Ramos (cell line): ENCODE data around the gene ZBTB46.
"Not testable (repeated sequence)": the region's sequence is repeated elsewhere in the genome, so short reads cannot be mapped to it uniquely, and the experiment has no call there.

Experiments used
- in situ Hi-C: fragments of 300-500 bp; cut with MboI; formaldehyde crosslinking; loops from one replicate; pipeline ENCODE4 v1.14.3; 2022; ENCODE audit warnings: low sequenced_read_pairs; ENCODE audit not compliant: unreplicated experiment

Gene ZBTB46

DNA sequence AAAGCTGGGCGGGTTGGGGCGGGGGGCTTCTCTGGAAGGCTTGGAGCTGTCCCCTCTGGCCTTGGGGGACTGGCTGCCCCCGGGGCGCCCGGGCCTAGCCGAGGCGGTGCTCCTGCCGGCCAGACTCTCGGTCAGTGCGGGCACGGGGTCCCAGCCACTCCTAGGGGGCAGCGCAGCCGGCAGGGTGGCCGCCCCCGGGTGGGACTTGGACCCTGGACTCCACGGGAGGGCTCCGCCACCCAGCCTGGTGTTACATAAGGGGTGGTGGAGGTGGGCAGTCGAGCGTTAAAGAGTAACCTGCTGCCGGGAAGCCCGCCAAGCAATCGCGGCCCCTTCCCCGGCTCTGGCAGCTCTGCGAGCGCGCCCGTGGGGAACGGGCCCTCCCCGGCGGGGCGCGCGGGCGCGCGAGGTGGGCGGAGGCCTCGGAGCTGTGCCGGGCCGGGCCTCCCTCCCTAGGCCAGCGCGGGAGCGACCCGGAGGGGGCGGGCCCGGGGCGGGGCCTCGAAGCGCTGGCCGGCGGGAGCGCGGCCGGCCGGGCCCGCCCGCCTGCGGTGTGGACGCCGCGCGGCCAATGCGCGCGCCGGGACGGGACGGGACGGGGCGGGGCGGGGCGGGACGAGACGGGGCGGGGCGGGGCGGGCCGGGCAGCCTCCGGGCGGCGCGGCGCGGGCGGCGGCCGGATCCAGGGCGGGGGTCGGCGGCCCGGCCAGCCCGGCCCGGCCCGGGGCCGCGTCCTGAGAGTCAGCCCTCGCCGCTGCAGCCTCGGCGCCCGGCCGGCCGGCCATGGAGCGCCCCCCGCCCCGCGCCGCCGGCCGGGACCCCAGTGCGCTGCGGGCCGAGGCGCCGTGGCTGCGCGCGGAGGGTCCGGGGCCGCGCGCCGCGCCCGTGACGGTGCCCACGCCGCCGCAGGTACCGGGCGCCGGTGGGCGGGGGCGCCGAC, 91.7 kb downstream of the ZBTB46 start, which contains the start of gene SLC2A4RG:
SLC2A4RG (plus strand) TSS at position 647 of the 940 bp plus-strand sequence; CDS start at position 784, 137 bp downstream.
- in situ Hi-C loops = no loop called here

DNA sequence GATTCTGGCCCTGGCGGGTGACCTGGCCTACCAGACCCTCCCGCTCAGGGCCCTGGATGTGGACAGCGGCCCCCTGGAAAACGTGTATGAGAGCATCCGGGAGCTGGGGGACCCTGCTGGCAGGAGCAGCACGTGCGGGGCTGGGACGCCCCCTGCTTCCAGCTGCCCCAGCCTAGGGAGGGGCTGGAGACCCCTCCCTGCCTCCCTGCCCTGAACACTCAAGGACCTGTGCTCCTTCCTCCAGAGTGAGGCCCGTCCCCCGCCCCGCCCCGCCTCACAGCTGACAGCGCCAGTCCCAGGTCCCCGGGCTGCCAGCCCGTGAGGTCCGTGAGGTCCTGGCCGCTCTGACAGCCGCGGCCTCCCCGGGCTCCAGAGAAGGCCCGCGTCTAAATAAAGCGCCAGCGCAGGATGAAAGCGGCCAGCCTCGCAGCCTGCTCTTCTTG, 92.4 kb downstream of the ZBTB46 start:
- in situ Hi-C loops = no loop called here

DNA sequence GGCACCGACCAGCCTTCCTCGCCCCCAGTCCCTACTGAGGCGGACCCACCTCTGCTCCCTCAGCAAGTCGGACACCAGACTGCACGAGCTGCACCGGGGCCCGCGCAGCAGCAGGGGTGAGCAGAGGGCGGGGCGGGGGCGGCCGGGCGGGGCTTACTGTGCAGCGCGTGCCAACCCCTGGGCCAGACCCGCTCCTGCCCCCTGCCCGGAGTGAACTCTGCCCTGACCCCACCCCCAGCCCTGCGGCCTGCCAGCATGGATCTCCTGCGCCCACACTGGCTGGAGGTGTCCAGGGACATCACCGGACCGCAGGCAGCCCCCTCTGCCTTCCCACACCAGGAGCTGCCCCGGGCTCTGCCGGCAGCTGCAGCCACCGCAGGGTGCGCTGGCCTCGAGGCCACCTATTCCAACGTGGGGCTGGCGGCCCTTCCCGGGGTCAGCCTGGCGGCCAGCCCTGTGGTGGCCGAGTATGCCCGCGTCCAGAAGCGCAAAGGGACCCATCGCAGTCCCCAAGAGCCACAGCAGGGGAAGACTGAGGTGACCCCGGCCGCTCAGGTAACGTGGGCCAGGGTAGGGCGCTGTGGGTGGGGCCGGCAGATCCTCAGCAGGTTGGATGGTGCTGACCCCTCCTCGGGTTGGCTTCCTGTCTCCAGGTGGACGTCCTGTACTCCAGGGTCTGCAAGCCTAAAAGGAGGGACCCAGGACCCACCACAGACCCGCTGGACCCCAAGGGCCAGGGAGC, 92.9 kb downstream of the ZBTB46 start:
- in situ Hi-C loops = no loop called here

DNA sequence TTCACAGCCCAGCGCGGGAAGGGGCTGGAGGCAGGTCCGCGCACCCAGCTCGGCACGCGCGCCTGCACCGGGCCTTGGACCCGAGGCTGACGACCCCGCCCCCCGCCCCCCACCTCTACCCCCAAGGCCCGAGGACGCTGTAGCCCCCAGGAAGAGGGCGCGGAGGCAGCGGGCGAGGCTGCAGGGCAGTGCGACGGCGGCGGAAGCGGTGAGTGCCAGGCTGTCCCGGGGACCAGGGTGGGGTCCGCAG, 93.4 kb downstream of the ZBTB46 start:
- in situ Hi-C loops = no loop called here

DNA sequence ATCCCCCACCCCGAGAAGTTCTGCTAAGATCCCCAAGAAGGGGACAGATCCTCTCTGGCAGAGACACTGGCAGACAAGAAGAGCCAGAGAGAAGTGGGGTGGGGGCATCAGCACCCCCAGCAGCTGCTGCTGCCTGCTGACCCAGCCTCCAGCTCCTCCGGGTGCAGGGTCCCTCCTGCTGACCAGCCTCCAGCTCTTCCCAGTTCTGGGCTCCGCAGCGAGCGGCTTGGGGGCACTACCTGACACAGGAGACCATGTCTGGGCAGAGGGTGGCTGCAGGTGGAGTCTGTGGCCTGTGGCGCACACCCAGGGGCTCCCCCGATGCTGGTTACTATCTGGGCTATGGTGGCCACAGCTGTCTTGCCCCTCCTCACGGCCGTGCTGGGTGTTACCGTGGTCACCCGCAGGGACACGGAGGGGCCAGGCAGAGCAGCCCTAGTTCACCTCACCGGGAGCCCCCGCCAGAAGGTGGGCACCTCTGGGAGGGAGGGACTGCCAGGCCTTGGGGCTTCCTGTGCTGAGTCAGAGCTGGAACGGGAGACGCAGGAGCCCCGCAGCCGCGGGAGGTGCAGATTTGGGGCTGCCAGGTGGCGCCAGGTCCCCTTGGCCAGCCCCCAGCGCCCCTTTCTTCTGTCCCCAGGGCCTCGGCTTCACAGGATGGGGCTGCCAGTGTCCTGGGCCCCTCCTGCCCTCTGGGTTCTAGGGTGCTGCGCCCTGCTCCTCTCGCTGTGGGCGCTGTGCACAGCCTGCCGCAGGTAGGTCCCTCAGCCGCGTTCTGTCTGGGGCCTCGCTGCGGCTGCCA, 94.0 kb downstream of the ZBTB46 start:
- in situ Hi-C loops = no loop called here

DNA sequence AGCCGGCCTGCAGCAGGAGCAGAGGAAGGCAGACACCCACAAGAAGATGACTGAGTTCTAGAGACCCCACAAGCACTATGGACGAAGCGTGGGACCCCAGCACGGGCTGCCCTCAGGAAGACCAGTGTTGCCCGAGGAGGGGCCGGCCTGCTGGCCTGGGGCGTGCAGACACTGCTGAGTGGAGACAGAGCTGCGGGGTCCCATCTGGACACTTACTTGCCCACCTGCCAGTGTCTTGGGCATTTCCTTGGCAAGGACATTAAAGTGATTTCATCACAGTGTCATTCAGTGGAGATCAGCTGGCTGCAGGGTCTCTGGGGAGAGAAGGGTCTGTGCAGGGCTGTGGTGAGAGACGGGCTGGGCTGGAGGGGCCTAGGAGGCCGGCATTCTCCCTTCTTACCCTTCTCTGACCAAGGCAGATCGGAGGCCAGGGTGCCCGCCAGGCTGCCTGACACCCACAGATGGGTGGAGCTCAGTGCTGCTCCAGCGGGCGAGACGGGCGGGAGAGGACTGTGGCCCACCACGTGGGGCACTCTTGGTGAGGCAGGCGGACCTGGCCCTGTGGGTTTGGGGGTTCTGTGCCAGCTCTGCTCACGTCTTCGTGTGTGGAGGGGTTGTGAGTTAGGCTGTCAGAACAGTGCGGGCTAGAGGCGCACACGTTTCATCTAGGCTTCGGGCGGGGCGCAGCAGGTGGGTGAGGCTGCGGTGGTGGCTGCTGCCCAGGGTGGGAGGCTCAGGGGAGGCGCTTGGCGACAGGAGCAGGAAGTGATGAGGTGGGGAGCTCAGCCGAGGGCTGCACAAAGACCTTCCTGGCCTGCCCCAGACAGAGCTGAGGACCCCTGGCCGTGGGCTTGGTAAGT, 95.0 kb downstream of the ZBTB46 start, which contains the start of gene LIME1:
LIME1 (plus strand) TSS at position 806 of the 860 bp plus-strand sequence. CDS start 886 bp downstream, outside the sequence.
- in situ Hi-C loops = no loop called here

DNA sequence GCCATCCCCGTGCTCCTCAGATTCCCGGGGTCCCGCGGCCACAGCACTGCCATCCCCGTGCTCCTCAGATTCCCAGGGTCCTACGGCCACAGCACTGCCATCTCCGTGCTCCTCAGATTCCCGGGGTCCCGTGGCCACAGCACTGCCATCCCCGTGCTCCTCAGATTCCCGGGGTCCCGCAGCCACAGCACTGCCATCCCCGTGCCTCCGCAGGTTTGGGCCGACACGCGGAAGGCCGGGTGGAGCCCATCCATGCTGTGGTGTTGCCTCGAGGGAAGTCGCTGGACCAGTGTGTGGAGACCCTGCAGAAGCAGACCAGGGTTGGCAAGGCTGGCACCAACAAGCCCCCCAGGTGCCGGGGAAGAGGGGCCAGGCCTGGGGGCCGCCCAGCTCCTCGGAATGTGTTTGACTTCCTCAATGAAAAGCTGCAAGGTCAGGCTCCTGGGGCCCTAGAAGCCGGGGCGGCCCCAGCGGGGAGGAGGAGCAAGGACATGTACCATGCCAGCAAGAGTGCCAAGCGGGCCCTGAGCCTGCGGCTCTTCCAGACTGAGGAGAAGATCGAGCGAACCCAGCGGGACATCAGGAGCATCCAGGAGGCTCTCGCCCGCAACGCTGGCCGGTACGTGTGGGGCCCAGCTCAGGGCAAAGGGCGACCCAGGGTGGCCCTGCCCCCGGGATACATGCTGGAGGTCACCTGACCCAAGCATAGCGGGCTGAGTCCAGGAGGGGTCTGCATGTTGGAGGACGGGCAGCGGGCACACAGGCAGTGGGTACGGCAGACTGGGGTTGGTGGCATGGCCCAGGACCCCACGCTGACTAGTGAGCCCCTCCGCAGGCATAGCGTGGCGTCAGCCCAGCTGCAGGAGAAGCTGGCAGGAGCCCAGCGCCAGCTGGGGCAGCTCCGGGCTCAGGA, 95.9 kb downstream of the ZBTB46 start:
- in situ Hi-C loops = no loop called here

DNA sequence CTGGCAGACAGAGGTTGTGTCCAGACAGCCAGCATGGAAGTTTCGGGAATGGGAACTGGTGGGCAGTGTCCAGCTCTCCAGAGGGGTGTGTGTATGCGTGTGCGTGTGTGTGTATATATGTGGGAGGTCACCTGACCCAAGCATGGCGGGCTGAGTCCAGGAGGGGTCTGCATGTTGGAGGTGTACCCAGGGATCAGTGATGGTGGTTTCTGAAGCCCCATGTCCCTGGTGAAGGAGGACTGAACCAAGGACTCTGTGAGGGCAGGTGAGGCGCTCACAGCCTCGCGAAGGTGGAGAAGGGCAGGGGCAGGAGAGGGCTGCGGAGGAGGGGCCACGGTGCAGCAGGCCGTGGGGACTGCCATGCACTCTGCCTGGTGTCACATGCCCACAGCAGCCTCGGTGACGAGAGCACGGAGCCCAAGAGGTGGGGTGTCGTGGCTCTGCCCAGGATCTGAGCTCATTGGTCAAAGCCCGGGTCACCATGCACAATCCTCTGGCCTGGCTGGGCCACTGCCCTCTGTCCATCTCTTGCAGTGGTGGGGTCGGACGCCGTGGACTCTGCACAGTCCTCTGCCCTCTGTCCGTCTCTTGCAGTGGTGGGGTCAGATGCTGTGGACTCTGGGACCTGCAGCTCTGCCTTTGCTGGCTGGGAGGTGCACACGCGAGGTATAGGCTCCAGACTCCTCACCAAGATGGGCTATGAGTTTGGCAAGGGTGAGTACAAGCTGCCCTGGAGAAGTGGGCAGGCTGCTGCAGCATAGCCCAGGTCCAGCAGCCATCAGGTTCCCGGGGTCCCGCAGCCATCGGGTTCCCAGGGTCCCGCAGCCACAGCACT, 96.7 kb downstream of the ZBTB46 start:
- in situ Hi-C loops = no loop called here

DNA sequence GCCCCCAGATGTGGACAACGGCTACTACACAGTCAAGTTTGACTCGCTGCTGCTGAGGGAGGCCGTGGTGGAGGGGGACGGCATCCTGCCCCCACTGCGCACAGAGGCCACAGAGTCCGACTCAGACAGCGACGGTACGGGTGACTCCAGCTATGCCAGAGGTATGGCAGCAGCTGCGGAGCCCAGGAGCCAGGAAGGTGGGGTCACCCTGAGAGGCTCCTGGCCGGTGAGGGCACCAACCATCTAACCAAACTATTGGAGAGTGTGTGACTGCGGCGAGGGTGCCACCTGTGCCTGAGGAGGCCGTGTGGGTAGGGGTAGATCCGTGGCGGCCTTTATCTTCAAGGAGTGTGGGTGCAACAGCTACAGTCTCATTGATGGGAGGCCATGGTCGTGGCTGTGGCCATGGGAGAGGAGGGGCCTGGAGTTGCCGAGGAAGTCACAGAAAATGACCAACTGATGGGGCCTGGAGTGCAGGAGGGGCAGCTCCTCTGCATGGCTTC, 97.4 kb downstream of the ZBTB46 start:
- in situ Hi-C loops = no loop called here

DNA sequence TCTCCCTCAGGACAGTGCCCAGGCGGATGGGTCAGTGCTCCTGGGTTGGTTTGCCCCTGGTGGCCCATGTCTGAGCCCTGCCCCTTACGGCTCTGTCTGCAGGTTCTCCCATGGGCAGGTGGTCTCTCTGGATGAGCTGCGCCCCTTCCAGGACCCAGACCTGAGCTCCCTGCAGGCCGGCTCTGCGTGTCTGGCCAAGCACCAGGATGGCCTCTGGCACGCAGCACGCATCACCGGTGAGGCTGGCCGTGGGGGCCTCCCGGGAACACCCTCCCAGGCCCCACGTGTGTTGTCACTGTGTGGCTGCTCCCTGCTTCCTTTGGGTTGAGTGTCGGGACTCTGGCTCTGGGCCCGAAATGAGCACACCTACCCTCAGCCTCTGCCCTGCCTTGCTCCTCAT, 97.9 kb downstream of the ZBTB46 start:
- in situ Hi-C loops = no loop called here

DNA sequence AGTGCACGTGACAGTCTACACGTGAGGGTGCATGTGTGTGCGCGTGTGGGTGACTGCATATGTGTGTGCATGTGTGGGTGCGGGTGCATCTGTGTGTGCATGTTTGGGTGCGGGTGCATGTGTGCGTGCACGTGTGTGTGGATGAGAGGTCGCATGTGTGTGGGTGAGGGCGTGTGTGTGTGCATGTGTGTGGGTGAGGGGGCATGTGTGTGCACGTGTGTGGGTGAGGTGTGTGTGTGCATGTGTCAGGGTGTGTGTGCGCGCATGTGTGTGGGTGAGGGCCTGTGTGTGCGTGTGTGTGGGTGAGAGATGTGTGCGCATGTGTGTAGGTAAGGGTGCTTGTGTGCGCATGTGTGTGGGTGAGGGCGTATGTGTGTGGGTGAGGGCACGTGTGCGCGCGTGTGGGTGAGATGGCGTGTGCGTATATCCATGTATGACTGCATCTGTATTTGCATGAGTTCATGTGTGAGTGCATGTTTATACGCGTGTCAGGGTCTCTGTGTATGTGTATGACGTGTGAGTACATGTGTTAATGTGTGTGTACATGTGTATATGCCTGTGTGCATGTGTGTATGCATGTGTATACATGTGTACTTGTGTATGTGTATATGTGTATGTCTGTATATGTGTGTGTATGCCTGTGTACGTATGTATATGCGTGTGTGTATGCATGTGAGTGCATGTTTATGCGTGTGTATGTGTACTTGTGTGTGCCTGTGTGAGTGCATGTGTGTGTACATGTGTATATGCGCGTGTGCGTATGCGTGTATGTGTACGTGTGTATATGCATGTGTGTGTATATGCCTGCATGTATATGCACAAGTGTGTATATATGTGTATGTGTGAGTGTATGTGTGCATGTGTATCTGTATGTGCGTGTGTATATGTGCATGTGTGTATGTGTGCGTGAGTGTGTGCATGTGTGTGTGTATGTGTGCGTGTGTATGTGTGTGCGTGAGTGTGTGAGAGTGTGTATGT, 98.7 kb downstream of the ZBTB46 start:
- in situ Hi-C loops = no loop called here

DNA sequence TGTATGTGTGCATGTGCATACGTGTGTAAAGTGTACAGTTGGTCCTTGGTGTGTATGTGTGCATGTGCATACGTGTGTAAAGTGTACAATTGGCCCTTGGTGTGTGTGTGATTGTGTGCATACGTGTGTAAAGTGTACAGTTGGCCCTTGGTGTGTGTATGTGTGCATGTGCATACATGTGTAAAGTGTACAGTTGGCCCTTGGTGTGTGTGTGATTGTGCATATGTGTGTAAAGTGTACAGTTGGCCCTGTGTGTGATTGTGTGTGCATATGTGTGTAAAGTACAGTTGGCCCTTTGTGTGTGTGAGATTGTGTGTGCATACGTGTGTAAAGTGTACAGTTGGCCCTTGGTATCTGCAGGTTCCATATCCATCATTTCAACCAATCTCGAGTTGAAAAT, 99.7 kb downstream of the ZBTB46 start:
- in situ Hi-C loops = no loop called here

DNA sequence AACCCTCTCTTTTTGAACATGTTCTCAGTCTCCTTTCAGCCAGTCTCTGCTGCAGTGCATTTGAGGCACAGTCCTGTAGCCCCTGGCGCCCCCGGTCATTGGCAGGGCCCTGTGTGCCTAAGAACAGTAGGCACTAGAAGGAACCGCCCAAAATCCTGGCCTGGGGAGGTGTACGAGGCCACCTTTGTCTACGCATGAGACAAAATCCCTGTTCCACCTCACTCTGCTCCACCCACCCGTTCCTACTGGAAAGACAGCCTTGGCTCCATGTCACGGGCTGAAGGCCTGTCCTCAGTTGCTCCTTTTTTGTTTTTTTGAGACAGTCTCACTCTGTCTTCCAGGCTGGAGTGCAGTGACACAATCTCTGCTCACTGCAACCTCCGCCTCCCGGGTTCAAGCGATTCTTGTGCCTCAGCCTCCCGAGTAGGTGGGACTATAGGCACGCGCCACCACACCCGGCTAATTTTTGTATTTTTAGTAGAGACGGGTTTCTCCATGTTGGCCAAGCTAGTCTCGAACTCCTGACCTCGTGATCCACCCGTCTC, 100.8 kb downstream of the ZBTB46 start:
- in situ Hi-C loops = not testable (repeated sequence)

DNA sequence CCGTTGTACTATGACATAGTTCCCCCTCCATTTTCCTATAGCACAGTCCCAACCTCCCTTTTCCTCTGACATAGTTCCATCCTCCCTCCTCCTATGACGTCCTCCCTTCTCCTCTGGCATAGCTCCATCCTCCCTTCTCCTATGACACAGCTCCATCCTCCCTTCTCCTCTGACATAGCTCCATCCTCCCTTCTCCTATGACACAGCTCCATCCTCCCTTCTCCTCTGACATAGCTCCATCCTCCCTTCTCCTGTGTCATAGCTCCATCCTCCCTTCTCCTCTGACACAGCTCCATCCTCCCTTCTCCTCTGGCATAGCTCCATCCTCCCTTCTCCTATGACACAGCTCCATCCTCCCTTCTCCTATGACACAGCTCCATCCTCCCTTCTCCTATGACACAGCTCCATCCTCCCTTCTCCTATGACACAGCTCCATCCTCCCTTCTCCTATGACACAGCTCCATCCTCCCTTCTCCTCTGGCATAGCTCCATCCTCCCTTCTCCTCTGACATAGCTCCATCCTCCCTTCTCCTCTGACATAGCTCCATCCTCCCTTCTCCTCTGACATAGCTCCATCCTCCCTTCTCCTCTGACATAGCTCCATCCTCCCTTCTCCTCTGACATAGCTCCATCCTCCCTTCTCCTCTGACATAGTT, 108.0 kb downstream of the ZBTB46 start:
- in situ Hi-C loops = not testable (repeated sequence)

DNA sequence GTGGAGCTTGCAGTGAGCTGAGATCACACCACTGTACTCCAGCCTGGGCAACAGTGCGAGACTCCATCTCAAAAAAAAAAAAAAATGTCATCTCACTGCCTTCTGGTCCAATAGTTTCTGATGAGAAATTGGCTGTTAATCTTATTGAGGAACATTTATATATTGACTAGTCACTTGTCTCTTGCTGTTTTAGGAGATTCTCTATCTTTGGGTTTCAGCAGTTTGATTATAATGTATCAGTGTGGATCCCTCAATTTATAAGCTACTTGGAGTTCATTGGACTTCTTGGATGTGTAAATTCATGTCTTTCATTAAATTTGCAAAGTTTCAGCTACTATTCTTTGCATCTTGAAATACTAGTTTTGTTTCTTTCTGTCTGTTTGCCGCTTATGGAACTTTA, 112.1 kb downstream of the ZBTB46 start:
- in situ Hi-C loops = no loop called here

DNA sequence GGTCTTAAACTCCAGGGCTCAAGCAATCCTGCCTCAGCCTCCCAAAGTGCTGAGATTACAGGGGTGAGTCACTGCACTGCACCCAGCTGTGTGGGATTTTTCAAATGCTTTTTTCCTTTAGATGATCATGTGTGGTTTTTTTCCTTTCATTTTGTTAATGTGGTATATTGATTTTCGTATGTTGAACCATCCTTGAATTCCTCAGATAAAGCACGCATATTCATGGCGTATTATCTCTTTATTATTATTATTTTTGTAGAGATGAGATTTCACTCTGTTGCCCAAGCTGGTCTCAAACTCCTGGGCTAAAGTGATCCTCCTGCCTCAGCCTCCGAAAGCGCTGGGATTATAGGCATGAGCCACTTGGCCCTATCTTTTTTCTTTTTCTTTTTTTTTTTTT, 116.2 kb downstream of the ZBTB46 start:
- in situ Hi-C loops = no loop called here
